ENCODE measurements around the gene R3HDM2.

- TF ChIP-seq, protein P1, sequence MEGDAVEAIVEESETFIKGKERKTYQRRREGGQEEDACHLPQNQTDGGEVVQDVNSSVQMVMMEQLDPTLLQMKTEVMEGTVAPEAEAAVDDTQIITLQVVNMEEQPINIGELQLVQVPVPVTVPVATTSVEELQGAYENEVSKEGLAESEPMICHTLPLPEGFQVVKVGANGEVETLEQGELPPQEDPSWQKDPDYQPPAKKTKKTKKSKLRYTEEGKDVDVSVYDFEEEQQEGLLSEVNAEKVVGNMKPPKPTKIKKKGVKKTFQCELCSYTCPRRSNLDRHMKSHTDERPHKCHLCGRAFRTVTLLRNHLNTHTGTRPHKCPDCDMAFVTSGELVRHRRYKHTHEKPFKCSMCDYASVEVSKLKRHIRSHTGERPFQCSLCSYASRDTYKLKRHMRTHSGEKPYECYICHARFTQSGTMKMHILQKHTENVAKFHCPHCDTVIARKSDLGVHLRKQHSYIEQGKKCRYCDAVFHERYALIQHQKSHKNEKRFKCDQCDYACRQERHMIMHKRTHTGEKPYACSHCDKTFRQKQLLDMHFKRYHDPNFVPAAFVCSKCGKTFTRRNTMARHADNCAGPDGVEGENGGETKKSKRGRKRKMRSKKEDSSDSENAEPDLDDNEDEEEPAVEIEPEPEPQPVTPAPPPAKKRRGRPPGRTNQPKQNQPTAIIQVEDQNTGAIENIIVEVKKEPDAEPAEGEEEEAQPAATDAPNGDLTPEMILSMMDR (IDR thresholded peaks at IDR 0.05; ENCODE audit: poor library complexity) = no peak
- TF ChIP-seq EZH2 (IDR thresholded peaks at IDR 0.05; ENCODE audit: borderline replicate concordance) = no peak
Measured at GRCh38 chr12:57461917-57462250, 31.0 kb upstream of the R3HDM2 start.
